ENCODE data around the gene TMEM117. TPM values are rescaled to one million over a fixed set of nuclear protein-coding genes. Genes with fewer than 3 reads are reported as not detected.

TMEM117 gene
- total RNA-seq, 2 experiments from 2014 or later: 0.95 to 0.96 TPM

- ChIA-PET POLR2A (no interaction called here), CTCF (no interaction called here)
- Mint-ChIP-seq H3K9me3 (peaks cover 7% of the 10 kb centered on the region), H3K27me3 (no peaks in the 10 kb centered on the region), H3K4me1 (ENCODE audit: low read depth) (no peaks in the 10 kb centered on the region), H3K4me3 (no peak overlapping the region), H3K27ac (no peak overlapping the region), H3K36me3 (ENCODE audit: low read depth) (peaks cover 5% of the 10 kb centered on the region)
- no peak for DNase-seq
- no peak for TF ChIP-seq CTCF (IDR thresholded peaks at IDR 0.05)
- intact Hi-C loops (cut with micrococcal nuclease): no loop called here
- ATAC-seq: no peak
Measured at GRCh38 chr12:44217146-44217883, 381.4 kb downstream of the TMEM117 start.

DNA sequence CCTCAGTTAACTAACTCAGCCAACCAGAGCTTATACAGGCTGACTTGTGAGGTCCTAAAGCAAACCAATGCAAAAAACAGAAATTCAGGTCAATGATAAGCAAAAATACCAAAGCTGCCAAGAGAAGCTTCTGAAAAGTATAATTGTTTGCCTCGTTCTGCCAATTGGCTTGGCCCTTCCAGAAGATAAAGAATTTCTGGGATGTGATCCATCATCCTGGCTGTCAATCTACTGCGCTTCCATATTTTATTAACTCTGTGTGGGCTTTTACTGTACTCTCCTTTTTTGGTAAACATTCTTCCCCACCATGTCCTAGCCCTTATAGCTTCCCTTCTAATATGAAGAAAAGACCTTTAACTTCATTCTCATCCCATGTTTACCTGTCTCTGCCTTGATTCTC lies 387.9 kb downstream of the TMEM117 start:
- no peak overlapping the region for H3K27ac Mint-ChIP-seq
- ChIA-PET POLR2A (no interaction called here), CTCF (no interaction called here)
- ATAC-seq (no peak), DNase-seq (no peak)
- H3K36me3 Mint-ChIP-seq (ENCODE audit: low read depth): no peaks in the 10 kb centered on the region
- H3K4me3 Mint-ChIP-seq: no peak overlapping the region
- TF ChIP-seq CTCF (IDR thresholded peaks at IDR 0.05): no peak
- no peaks in the 10 kb centered on the region for H3K9me3 Mint-ChIP-seq
- intact Hi-C loops (cut with micrococcal nuclease): no loop called here
- no peaks in the 10 kb centered on the region for H3K27me3 Mint-ChIP-seq
- no peaks in the 10 kb centered on the region for H3K4me1 Mint-ChIP-seq (ENCODE audit: low read depth)

DNA sequence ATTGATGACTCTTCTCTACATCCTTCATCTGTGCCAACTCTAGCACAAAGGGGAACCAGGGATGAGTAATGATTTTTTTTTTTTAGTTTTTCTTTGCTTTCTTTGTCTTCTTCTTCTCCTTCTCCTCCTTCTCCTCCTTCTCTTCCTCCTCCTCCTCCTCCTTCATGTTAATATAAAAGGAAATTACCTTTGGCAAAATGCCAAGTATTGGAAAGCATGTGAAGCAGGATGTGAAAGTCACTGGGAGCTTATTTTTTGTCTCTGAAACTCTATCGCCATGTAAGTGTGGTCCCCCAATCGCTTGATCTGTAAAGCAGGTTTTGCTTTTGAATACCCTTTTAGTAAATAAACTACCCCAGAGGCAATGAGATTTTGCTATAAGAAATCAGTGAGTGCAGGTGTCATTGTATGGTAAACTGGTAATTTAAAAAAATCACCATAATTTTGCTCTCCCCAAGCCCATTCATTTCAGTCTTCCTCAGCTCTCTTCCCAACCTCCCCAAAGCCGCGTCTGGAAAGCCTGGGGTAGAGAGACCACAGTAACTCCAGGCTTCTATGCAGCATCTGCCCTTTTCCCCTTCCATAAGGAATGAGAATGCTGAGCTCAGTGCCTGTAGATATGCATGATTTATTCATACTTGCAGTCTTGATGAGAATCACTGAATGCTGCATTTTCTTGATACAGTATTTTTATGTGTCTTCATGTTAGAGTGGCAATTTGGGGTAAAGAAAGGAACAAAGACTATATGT lies 388.7 kb downstream of the TMEM117 start:
- H3K36me3 Mint-ChIP-seq (ENCODE audit: low read depth): no peaks in the 10 kb centered on the region

GRCh38 chr12:44225149-44225510 lies 389.2 kb downstream of the TMEM117 start:
- Mint-ChIP-seq H3K27ac (no peak overlapping the region), H3K27me3 (no peaks in the 10 kb centered on the region), H3K9me3 (no peaks in the 10 kb centered on the region), H3K4me3 (no peak overlapping the region), H3K4me1 (ENCODE audit: low read depth) (no peaks in the 10 kb centered on the region), H3K36me3 (ENCODE audit: low read depth) (no peaks in the 10 kb centered on the region)
- intact Hi-C loops (cut with micrococcal nuclease): no loop called here
- CTCF ChIA-PET: no interaction called here
- DNase-seq (no peak), ATAC-seq (no peak)
- POLR2A ChIA-PET: no interaction called here
- no peak for TF ChIP-seq CTCF (IDR thresholded peaks at IDR 0.05)

More for the DNA sequence above, 388.7 kb downstream of the TMEM117 start:
- Mint-ChIP-seq H3K9me3 (no peaks in the 10 kb centered on the region), H3K27ac (no peak overlapping the region), H3K27me3 (no peaks in the 10 kb centered on the region), H3K4me3 (no peak overlapping the region), H3K4me1 (ENCODE audit: low read depth) (no peaks in the 10 kb centered on the region)
- ATAC-seq (no peak), DNase-seq (no peak)
- POLR2A ChIA-PET: no interaction called here
- TF ChIP-seq CTCF (IDR thresholded peaks at IDR 0.05): no peak
- intact Hi-C loops (cut with micrococcal nuclease): no loop called here
- CTCF ChIA-PET: no interaction called here

DNA sequence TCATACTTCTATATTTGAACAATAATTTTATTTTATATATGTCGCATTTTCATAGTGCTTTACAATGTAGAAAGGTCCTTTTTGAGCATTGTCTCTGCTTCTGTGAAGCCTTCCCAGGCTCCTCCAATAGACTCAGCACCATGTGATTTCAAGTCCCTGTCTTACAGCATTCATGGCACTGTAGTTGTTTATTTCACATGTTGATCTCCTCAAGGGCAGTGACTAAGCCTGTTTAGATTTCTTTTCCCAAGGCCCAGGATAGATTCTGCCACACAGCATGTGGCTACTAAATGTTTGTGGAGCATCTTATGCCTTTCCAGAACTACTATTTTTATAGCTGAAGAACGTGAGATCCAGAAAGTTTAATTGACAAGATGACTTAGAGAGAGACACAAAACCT lies 391.7 kb downstream of the TMEM117 start:
- Mint-ChIP-seq H3K36me3 (ENCODE audit: low read depth) (no peaks in the 10 kb centered on the region), H3K27ac (no peak overlapping the region), H3K27me3 (no peaks in the 10 kb centered on the region), H3K9me3 (no peaks in the 10 kb centered on the region), H3K4me1 (ENCODE audit: low read depth) (no peaks in the 10 kb centered on the region), H3K4me3 (no peak overlapping the region)
- ChIA-PET POLR2A (no interaction called here), CTCF (no interaction called here)
- intact Hi-C loops (cut with micrococcal nuclease): no loop called here
- no peak for ATAC-seq
- DNase-seq: no peak
- TF ChIP-seq CTCF (IDR thresholded peaks at IDR 0.05): no peak

All from activated CD8-positive, alpha-beta T cell treated with anti-CD3 and anti-CD28 coated beads for 36 hours (primary cell).